Measurements from ENCODE around the gene EMC8. TPM values are rescaled to one million over a fixed set of nuclear protein-coding genes. Genes with fewer than 3 reads are reported as not detected.

The EMC8 gene
- total RNA-seq, 1 experiment from 2014 or later = 158 TPM

GRCh38 chr16:85733155-85733838 is 66.0 kb downstream of the EMC8 start:
- DNase-seq (ENCODE audit: low read depth) = no peak

- no peak for DNase-seq (ENCODE audit: low read depth)
These were observed 68.2 kb downstream of the EMC8 start for GRCh38 chr16:85731179-85731578.

- DNase-seq (ENCODE audit: low read depth) = no peak
These were observed 69.2 kb downstream of the EMC8 start for GRCh38 chr16:85730186-85730465.

- DNase-seq (ENCODE audit: low read depth) = no peak
These were observed 69.7 kb downstream of the EMC8 start for GRCh38 chr16:85729452-85730185.

GRCh38 chr16:85728879-85729278 is 70.5 kb downstream of the EMC8 start:
- no peak for DNase-seq (ENCODE audit: low read depth)

Small RNAs within 50 kb of the gene (small RNA-seq; reads per million reads assigned to genes)
- not detected for gene RNU1-103P

Other genes starting within 250 kb of the EMC8 start
- 6.3 and 10.1 TPM in 2 replicates for gene GSE1, start 186.2 kb downstream of the EMC8 start, total RNA-seq (2014; rRNA removed; shearing (Covaris generic))
- gene GINS2, start 110.6 kb downstream of the EMC8 start, total RNA-seq (2014; rRNA removed; shearing (Covaris generic)) = 40.1 and 44.1 TPM in 2 replicates
- gene C16orf74, start 48.4 kb downstream of the EMC8 start, total RNA-seq (2014; rRNA removed; shearing (Covaris generic)) = 46.0 and 55.2 TPM in 2 replicates
- gene COX4I1, start 151 bp upstream of the EMC8 start, total RNA-seq (2014; rRNA removed; shearing (Covaris generic)) = 611 and 705 TPM in 2 replicates
- 0.23 TPM in 1 of 2 replicates, not detected in the other for gene IRF8, start 99.6 kb upstream of the EMC8 start, total RNA-seq (2014; rRNA removed; shearing (Covaris generic))